ENCODE results near the gene ZNF582.
"Not testable (repeated sequence)": the region's sequence is repeated elsewhere in the genome, so short reads cannot be mapped to it uniquely, and the experiment has no call there.

The ZNF582 gene

DNA sequence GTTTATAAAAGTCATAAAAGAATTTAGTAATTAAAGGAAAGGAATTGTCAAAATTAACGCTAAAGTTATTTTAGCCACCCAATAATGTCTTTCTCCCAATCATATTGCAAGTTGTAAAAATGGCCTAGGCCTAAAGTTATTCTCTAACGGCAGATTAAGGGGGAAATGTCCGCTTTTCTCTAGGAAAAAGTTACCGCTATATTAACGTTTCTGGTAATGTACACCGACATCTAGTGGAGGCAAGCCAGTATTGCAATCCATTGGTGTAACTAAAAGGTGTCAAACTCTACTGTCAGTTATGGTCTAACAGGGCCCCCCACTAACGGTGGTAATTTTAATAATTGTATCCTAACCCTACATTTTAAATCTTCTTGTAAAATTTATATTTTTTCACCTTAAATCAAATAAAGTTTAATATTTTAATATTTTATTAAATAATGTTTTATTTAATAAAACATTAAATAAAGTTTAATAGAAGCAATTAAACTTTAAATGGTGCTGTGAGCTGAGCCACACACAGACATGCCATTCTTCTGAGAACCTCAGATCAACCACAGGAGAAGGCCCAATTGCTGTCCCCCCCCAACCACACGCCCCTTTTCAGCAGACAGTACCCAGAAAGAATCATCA is 42.8 kb downstream of the ZNF582 start:
- peak; percentile 49 for DNase-seq

DNA sequence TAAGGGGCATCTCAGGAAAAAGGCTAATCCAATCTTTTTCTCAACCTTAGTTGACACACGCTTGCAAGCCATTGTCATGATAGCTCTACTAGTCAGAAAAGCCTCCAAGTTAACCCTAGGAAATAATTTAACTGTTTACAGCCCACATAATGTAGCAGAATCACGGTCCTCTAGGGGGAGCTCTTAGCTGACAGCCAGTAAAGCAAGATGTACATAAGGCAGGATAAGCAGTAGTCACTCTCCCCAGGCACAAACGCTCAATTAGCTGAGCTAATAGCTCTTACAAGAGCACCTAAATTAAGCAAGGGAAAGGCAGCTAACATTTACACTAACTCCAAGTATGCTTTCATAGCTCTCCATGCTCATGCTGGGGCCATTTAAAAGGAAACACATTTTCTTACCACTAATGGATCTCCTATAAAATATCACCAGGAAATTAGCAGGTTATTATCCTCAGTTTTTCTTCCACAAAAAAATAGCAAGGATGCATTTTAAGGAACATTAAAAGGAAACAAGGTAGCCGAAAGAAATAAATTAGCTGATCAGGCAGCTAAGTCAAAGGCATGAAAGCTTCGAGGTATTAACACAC is 45.0 kb downstream of the ZNF582 start:
- no peak for DNase-seq

DNA sequence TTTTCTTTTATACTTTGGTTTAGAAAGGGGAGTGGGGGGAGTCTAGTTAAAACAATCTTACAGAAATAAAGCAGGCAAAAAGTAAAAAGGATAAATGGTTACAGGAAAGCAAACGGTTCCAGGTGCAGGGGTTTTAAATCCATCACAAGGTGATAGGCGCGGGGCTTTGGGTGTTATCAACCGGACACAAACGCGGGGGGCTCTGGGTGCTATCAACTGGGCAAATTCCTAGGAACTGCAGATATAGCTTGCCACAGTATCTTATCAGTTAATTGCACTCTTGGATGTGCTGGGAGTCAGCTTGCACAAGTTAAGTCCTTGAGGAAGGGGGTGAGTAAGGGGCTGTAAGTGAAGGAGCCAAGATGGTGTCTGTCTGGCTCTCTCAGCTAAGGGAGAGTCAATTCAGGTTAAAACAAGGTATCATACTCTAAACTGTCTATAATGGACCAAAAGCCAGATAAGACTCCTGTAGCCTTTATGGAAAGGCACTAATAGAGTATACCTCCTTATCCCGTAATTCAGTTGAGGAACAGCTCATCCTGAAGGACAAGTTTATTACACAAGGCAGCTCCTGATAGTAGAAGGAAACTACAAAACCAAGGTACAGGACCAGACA is 46.1 kb downstream of the ZNF582 start:
- no peak for DNase-seq

DNA sequence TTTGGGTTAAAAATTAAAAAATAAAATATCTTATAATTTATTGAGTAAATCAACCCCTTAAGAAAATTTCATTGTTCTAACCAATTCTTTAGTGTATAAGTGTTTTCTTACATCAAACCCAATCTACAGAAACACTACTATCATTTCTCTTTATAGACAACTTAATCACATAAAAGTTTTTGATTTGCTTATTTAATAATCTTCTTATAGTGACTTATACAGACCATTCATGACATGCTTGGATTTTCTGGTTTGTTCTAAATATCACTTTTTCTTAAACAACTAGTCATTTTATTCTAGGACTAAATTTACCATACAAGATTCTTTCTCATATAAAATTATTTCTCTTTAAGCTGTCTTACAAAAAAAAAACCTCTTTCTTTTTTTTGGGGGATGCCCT is 51.4 kb downstream of the ZNF582 start:
- no peak for DNase-seq

DNA sequence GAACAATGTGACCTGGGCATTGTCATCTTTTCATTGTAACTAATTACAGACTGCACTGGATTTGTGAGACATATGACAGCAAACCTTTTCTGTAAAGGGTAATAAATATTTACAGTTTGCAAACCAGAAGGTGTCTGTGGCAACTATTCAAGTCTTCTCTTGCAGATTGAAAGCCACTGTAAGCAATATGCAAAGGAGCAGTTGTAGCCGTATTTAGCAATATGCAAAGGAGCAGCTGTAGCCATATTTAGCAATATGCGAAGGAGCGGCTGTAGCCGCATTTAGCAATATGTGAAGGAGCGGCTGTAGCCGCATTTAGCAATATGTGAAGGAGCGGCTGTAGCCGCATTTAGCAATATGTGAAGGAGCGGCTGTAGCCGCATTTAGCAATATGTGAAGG is 54.3 kb downstream of the ZNF582 start:
- DNase-seq = not testable (repeated sequence)

DNA sequence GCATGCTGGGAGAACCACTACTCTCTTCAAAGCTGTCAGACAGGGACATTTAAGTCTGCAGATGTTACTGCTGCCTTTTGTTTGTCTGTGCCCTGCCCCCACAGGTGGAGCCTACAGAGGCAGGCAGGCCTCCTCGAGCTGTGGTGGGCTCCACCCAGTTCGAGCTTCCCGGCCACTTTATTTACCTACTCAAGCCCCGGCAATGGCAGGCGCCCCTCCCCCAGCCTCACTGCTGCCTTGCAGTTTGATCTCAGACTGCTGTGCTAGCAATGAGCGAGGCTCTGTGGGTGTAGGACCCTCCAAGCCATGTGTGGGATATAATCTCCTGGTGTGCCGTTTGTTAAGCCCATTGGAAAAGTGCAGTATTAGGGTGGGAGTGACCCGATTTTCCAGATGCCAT is 56.3 kb downstream of the ZNF582 start:
- not testable (repeated sequence) for DNase-seq

DNA sequence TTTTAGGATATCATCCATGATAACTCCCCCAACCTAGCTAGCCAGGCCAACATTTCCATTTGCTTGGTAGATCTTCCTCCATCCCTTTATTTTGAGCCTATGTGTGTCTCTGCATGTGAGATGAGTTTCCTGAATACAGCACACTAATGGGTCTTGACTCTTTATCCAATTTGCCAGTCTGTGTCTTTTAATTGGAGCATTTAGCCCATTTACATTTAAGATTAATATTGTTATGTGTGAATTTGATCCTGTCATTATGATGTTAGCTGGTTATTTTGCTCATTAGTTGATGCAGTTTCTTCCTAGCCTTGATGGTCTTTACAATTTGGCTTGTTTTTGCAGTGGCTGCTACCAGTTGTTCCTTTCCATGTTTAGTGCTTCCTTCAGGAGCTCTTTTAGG is 58.0 kb downstream of the ZNF582 start:
- not testable (repeated sequence) for DNase-seq

DNA sequence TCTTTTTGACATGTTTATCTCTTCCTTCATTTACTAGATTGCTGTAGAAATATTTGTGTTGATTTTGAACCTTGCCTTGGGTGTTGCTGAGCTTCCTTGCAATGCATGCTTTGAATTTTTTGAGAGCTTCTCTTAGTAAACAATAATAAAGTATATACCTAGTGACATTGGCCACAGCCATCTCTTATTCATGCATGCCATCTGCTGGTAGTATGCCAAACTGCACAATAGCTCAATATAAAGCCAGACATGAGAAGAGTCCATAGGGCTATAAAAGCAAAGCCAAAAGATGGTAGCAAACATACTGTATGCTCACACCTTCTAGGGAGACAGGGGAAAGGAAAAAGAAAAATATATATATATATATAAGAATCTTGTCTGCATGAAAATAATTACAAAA is 59.8 kb downstream of the ZNF582 start:
- DNase-seq = peak; percentile 41

Measured in CD4-positive, alpha-beta T cell treated with Interleukin-6 for 4 hours (primary cell).